ENCODE measurements around the gene CYP4V2.

DNA sequence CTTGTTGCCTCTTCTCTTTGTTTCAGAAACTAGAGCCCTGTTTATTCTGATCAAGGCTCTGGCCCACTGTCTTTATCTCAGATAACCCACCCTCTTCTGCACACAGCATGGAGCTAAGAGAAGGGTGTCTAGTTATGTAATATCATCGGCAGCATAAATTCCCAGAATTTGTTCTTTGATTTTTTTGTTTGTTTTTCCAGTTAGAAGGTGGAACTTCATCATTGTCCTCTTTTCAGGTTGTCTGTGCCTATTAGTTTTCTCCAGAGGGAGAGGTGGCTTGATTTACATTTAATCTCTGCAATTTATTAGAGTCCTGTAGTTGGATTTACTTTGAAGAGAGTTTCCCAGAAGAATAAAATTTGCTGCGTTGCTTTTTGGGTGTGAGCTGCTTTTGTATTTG, 59.4 kb downstream of the CYP4V2 start:
- TF ChIP-seq CTCF (IDR thresholded peaks at IDR 0.05) (no peak), EZH2 (IDR thresholded peaks at IDR 0.05; ENCODE audit: borderline replicate concordance, insufficient read depth, low read depth, low read length, poor library complexity, severe bottlenecking) (no peak)

All from B cell (primary cell).